HG03139 (cell line): ENCODE measurements around the gene SCAI.
"Not testable (repeated sequence)": the region's sequence is repeated elsewhere in the genome, so short reads cannot be mapped to it uniquely, and the experiment has no call there.

Experiments used
- ATAC-seq: cut with Tn5 transposase; IDR thresholded peaks from one replicate; pipeline ENCODE4 v1.9.1; 2021; ENCODE audit not compliant: unreplicated experiment

Gene SCAI

GRCh38 chr9:125143377-125144090, at the start of gene SCAI:
Gene SCAI, minus strand, starts transcription at chr9:125143528. Its CDS starts 91 bp downstream, at chr9:125143437.
- peak; percentile 98 for ATAC-seq

- ATAC-seq: no peak
These were observed 47.1 kb upstream of the SCAI start for GRCh38 chr9:125190361-125190801.

GRCh38 chr9:125189361-125190289, 46.3 kb upstream of the SCAI start, which contains the start of gene PPP6C:
Gene PPP6C, minus strand, starts transcription at chr9:125189803. Its CDS starts 85 bp downstream, at chr9:125189718.
- ATAC-seq: peak; percentile 99

GRCh38 chr9:125189011-125189360, 45.7 kb upstream of the SCAI start:
- ATAC-seq: no peak

- ATAC-seq: no peak
These were observed 40.2 kb upstream of the SCAI start for GRCh38 chr9:125183561-125183960.

- ATAC-seq: no peak
These were observed 39.7 kb upstream of the SCAI start for GRCh38 chr9:125183054-125183453.

- not testable (repeated sequence) for ATAC-seq
These were observed 38.4 kb upstream of the SCAI start for GRCh38 chr9:125181756-125182155.

GRCh38 chr9:125180876-125181275, 37.5 kb upstream of the SCAI start:
- ATAC-seq: no peak

GRCh38 chr9:125179776-125180175, 36.4 kb upstream of the SCAI start:
- not testable (repeated sequence) for ATAC-seq

GRCh38 chr9:125177888-125178287, 34.6 kb upstream of the SCAI start:
- no peak for ATAC-seq

GRCh38 chr9:125176636-125177035, 33.3 kb upstream of the SCAI start:
- no peak for ATAC-seq

GRCh38 chr9:125172031-125172755, 28.9 kb upstream of the SCAI start:
- ATAC-seq: no peak

GRCh38 chr9:125169895-125170294, 26.6 kb upstream of the SCAI start:
- no peak for ATAC-seq

- ATAC-seq: no peak
These were observed 23.4 kb upstream of the SCAI start for GRCh38 chr9:125166762-125167161.

- not testable (repeated sequence) for ATAC-seq
These were observed 19.6 kb upstream of the SCAI start for GRCh38 chr9:125162891-125163290.

- ATAC-seq: no peak
These were observed 18.1 kb upstream of the SCAI start for GRCh38 chr9:125161284-125161918.

GRCh38 chr9:125160750-125161149, 17.4 kb upstream of the SCAI start:
- ATAC-seq: no peak

GRCh38 chr9:125156551-125156950, 13.2 kb upstream of the SCAI start:
- no peak for ATAC-seq

GRCh38 chr9:125153712-125154367, 10.5 kb upstream of the SCAI start:
- no peak for ATAC-seq

GRCh38 chr9:125151730-125152129, 8.4 kb upstream of the SCAI start:
- ATAC-seq: no peak
